Psoas muscle (tissue), 8 donors: ENCODE measurements around the gene STAP2. TPM values are rescaled to one million over a fixed set of nuclear protein-coding genes. Genes with fewer than 3 reads are reported as not detected.
A peak's percentile ranks its signal among the peaks of the same experiment; 100 is the strongest.

ENCODE experiments used
- ATAC-seq, 4 donors: fragments of 200-7000 bp; cut with Tn5 transposase; one replicate each; pipeline ENCODE4 v1.9.1; 2020; ENCODE audit warnings: moderate library complexity in 3 of 4, mild to moderate bottlenecking in 2 of 4
- DNase-seq, 2 donors: peaks; one replicate each; pipeline ENCODE4 v3.0.0-alpha.2; 2020
- H3K27ac ChIP-seq: fragments of 200-600 bp; one replicate; pipeline ENCODE4 v1.8.0; 2022
- H3K27me3 ChIP-seq, 3 donors: fragments of 200-600 bp in 1 of 3; one replicate each; pipeline versions ENCODE4 v1.6.1 to v1.8.0; 2013 to 2022; ENCODE audit warnings: low read length in 2 of 3, mild to moderate bottlenecking in 2 of 3, moderate library complexity in 1 of 3; ENCODE audit not compliant: insufficient read depth in 3 of 3
- H3K36me3 ChIP-seq, 2 donors: fragments of 200-600 bp in 1 of 2; one replicate each; pipeline versions ENCODE4 v1.6.1 to v1.8.0; 2013 to 2022; ENCODE audit warnings: low read depth in 1 of 2, mild to moderate bottlenecking in 1 of 2, moderate library complexity in 1 of 2; ENCODE audit not compliant: insufficient read depth in 1 of 2
- H3K4me1 ChIP-seq: fragments of 200-600 bp; one replicate; pipeline ENCODE4 v1.8.0; 2022
- H3K4me3 ChIP-seq: fragments of 200-600 bp; one replicate; pipeline ENCODE4 v1.8.0; 2022; ENCODE audit warnings: mild to moderate bottlenecking
- H3K9me3 ChIP-seq: fragments of 200-600 bp; one replicate; pipeline ENCODE4 v1.8.0; 2022
- CTCF ChIP-seq: fragments of 200-600 bp; IDR thresholded peaks from one replicate; pipeline ENCODE4 v1.8.0; 2022; ENCODE audit warnings: antibody characterized with exemption
- WGBS, 3 donors: extraction: QIAGEN DNeasy Blood & Tissue Kit; methylation state at CpG; one replicate each; pipeline versions ENCODE4 v1.1.6 to v1.1.7; 2013; 5-methylcytosine and 5-hydroxymethylcytosine counted together
- intact Hi-C, 2 donors: fragments of 100-400 bp; cut with DNase I; formaldehyde crosslinking; loops; one replicate each; pipeline versions ENCODE4 v1.11.0 to v1.14.2; 2022
- polyA plus RNA-seq, 3 donors: library from polyadenylated mRNA; stranded (reverse); fragments of 200-250 nt; gene quantifications; one replicate each; pipeline ENCODE4 v1.2.3, GENCODE V29; 2013
- total RNA-seq, 4 donors: library from RNA; stranded (reverse); fragmentation: NEBNext Ultra II Directional in 2 of 4; extraction: Animal tissue kit (Norgen Biotek cat#: 25700) in 2 of 4; gene quantifications; one replicate each; pipeline versions ENCODE4 v1.2.1 to v1.2.4, GENCODE V29; 2021 to 2023
- donor health status: healthy with polysubstance abuse.
- donor health status: DM: no; HTN: no; CAD: no; lungs with moderate emphysema.
- donor health status: Bipolar disorder and iron deficiency.
- donor health status: healthy.
- donor health status: DM: yes; HTN: yes; CAD: no.
- donor health status: DM: no; HTN: no; CAD: no.
- donor health status: DM: no; HTN: no; CAD: no.
- donor health status: DM: yes; HTN: yes; CAD: no.

The STAP2 gene
- total and polyA plus RNA-seq, 7 donors, result 0.31 to 3.7 (median 0.66) TPM

- Histone ChIP-seq H3K4me1 (no peaks in the 10 kb centered on the region), H3K27ac (no peak overlapping the region), H3K27me3 (no peaks in the 10 kb centered on the region), H3K36me3 (peaks cover 3 to 51% of the 10 kb centered on the region in 2 donors), H3K9me3 (no peaks in the 10 kb centered on the region), H3K4me3 (no peak overlapping the region)
- no peak for TF ChIP-seq CTCF
- intact Hi-C loops, result no loop called here
- DNase-seq, result no peak
- ATAC-seq, result peak in 1 of 4 donors; percentile 6
- WGBS, 3 donors, result 58 to 64% (median 60%) methylated on average over 16 of the region's 16 CpGs
Measured at GRCh38 chr19:4357921-4358326, 19.3 kb upstream of the STAP2 start.

- no peak overlapping the region for H3K27ac ChIP-seq
- no peak overlapping the region for H3K4me3 ChIP-seq
- intact Hi-C loops, result no loop called here
- peak in 1 of 4 donors; percentile 13 for ATAC-seq
- no peaks in the 10 kb centered on the region for H3K27me3 ChIP-seq
- 59 to 68% (median 60%) methylated on average over 23 of the region's 23 CpGs for WGBS, 3 donors
- no peak for DNase-seq
- no peaks in the 10 kb centered on the region for H3K4me1 ChIP-seq
- peaks cover 3 to 44% of the 10 kb centered on the region in 2 donors for H3K36me3 ChIP-seq
- no peak for TF ChIP-seq CTCF
- no peaks in the 10 kb centered on the region for H3K9me3 ChIP-seq
Measured at GRCh38 chr19:4357095-4357797, 18.6 kb upstream of the STAP2 start.

- Histone ChIP-seq H3K27ac (no peak overlapping the region), H3K9me3 (no peaks in the 10 kb centered on the region), H3K27me3 (no peaks in the 10 kb centered on the region), H3K4me1 (no peaks in the 10 kb centered on the region), H3K36me3 (peaks cover 0 to 21% of the 10 kb centered on the region in 2 donors), H3K4me3 (no peak overlapping the region)
- intact Hi-C loops, result loop anchor here in 1 of 2 donors (2.0 kb wide), 1 partner anchor 88 kb away; no protein-coding TSS in a partner anchor
- no peak for TF ChIP-seq CTCF
- ATAC-seq (no peak), DNase-seq (no peak)
- 77 to 81% (median 80%) methylated on average over 14 to 17 of the region's 17 CpGs for WGBS, 3 donors
Measured at GRCh38 chr19:4354897-4355296, 16.3 kb upstream of the STAP2 start.

GRCh38 chr19:4354282-4354681 lies 15.7 kb upstream of the STAP2 start:
- ATAC-seq, result no peak
- 87 to 89% (median 88%) methylated on average over 12 of the region's 12 CpGs for WGBS, 3 donors
- Histone ChIP-seq H3K27ac (no peak overlapping the region), H3K36me3 (peaks cover 0 to 14% of the 10 kb centered on the region in 2 donors), H3K4me3 (no peak overlapping the region), H3K9me3 (no peaks in the 10 kb centered on the region), H3K27me3 (no peaks in the 10 kb centered on the region), H3K4me1 (no peaks in the 10 kb centered on the region)
- intact Hi-C loops, result loop anchor here in 1 of 2 donors (2.0 kb wide), 1 partner anchor 87 kb away; no protein-coding TSS in a partner anchor
- no peak for TF ChIP-seq CTCF
- DNase-seq, result no peak
